Measurements from ENCODE around the gene VSIR.

- TF ChIP-seq POLR2A (IDR thresholded peaks at IDR 0.05) = no peak
- TF ChIP-seq, protein P1, sequence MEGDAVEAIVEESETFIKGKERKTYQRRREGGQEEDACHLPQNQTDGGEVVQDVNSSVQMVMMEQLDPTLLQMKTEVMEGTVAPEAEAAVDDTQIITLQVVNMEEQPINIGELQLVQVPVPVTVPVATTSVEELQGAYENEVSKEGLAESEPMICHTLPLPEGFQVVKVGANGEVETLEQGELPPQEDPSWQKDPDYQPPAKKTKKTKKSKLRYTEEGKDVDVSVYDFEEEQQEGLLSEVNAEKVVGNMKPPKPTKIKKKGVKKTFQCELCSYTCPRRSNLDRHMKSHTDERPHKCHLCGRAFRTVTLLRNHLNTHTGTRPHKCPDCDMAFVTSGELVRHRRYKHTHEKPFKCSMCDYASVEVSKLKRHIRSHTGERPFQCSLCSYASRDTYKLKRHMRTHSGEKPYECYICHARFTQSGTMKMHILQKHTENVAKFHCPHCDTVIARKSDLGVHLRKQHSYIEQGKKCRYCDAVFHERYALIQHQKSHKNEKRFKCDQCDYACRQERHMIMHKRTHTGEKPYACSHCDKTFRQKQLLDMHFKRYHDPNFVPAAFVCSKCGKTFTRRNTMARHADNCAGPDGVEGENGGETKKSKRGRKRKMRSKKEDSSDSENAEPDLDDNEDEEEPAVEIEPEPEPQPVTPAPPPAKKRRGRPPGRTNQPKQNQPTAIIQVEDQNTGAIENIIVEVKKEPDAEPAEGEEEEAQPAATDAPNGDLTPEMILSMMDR (IDR thresholded peaks at IDR 0.05) = no peak
Observed at GRCh38 chr10:71801361-71801760, 28.0 kb upstream of the VSIR start.

Data from heart left ventricle (tissue), 13 donors.